Fibroblast of lung (primary cell): Measurements from ENCODE around the gene SYNE1.

Source experiments
- EZH2 ChIP-seq: IDR thresholded peaks from 2 replicates; pipeline ENCODE4 v1.5.1; 2012; ENCODE audit warnings: low read length, control low read depth, mild to moderate bottlenecking; ENCODE audit errors: missing control alignments
- TF ChIP-seq, protein P1 (sequence below), 2 donors: IDR thresholded peaks in 1 of 2; conservative IDR thresholded peaks in 1 of 2; 1 replicate in 1 of 2; 2 replicates in 1 of 2; pipeline ENCODE4 v1.5.1; 2011 to 2012; ENCODE audit warnings: low read length in 2 of 2, control low read depth in 1 of 2, inconsistent platforms in 1 of 2, low read depth in 1 of 2, mild to moderate bottlenecking in 1 of 2

DNA sequence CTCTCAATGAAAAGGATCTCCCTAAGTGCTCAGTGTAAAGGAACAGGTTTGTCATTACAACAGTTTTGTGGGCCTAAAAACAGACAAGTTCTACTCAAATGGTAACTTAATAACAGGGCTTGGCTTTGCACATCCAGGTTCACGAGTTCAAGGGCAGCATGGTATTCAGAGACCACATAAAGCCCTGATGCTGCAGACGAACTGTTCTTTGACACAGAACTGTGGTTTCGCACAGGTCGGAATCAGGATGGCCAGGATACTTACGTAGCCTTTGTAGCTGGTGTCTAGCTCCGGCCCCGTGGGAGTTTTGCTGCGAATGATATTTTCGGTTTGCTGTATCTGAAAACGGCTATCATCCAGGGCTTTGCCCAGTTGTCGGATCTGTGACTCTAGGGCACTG lies 493.8 kb downstream of the SYNE1 start:
- TF ChIP-seq, protein P1, sequence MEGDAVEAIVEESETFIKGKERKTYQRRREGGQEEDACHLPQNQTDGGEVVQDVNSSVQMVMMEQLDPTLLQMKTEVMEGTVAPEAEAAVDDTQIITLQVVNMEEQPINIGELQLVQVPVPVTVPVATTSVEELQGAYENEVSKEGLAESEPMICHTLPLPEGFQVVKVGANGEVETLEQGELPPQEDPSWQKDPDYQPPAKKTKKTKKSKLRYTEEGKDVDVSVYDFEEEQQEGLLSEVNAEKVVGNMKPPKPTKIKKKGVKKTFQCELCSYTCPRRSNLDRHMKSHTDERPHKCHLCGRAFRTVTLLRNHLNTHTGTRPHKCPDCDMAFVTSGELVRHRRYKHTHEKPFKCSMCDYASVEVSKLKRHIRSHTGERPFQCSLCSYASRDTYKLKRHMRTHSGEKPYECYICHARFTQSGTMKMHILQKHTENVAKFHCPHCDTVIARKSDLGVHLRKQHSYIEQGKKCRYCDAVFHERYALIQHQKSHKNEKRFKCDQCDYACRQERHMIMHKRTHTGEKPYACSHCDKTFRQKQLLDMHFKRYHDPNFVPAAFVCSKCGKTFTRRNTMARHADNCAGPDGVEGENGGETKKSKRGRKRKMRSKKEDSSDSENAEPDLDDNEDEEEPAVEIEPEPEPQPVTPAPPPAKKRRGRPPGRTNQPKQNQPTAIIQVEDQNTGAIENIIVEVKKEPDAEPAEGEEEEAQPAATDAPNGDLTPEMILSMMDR (conservative IDR thresholded peaks at IDR 0.05 in 1 of 2, IDR thresholded peaks at IDR 0.05 in 1 of 2; ENCODE audit: low read depth in 1 of 2, low read length in 2 of 2), result no peak
- no peak for TF ChIP-seq EZH2
